NCI-H1436 treated with DMSO at 0.1 percent for 48 hours (cell line): Measurements from ENCODE around the gene RETREG3.
"Not testable (repeated sequence)": the region's sequence is repeated elsewhere in the genome, so short reads cannot be mapped to it uniquely, and the experiment has no call there.

Source experiments
- DNase-seq: peaks from one replicate; lab custom pipeline; 2025; lab: John Stamatoyannopoulos, UW

Gene RETREG3

DNA sequence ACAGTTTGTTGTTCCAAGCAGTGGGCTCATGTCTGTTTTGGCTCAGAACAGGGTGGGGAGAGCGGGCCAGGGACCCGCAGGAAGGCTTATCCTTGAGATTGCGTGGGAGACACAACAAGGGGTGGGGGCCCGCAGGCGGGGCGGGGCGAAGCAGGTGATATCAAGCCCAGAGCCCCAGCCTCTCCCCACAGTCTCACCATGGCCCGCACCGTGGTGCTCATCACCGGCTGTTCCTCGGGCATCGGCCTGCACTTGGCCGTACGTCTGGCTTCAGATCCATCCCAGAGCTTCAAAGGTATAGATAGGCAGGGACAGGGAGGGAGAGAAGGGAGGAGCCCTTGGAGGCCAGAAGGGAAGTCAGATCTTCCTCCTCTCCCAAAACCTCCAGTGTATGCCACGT is 56.4 kb downstream of the RETREG3 start, which contains the start of gene HSD17B1:
Gene HSD17B1, plus strand, starts transcription at position 188 of the 400 bp plus-strand sequence. Its CDS starts 11 bp downstream, at position 199.
- not testable (repeated sequence) for DNase-seq

- DNase-seq = no peak
Observed at GRCh38 chr17:42548993-42549755, 60.0 kb downstream of the RETREG3 start.

GRCh38 chr17:42548070-42548837 is 60.9 kb downstream of the RETREG3 start:
- no peak for DNase-seq

DNA sequence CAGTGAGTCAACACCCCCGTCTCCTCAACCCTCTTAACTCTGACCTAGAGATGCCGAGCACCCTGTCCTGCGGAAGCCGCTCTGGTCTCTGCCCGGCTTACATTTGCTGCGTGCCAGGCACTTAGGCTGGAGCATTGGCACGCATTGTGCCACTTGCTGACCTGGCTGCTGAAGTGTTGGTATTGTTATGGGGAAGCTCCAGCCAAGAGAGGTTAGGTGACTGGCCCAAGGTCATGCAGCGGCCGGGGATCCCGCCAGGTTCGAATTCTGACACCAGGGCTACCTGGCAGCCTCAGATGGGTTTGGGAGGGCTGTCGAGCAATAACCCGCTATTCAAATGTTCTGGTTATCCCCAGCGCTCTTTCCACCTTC is 61.5 kb downstream of the RETREG3 start:
- no peak for DNase-seq

DNA sequence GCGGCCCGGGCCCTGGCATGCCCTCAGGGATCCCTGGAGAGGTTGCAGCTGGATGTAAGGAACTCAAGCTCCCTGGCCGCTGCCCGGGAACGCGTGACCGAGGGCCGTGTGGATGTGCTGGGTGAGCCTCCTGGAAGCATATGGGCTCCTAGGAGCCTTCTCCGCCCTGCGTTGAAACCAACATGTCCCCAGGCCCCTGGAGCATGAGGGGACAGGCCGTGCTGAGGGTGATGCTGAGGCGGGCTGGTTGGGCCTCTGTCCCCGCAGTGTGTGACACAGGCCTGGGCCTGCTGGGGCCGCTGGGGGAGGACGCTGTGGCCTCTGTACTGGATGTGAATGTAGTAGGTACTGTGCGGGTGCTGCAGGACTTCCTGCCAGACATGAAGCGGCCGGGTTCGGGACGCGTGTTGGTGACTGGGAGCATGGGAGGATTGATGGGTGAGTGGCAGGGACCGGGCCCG is 62.1 kb downstream of the RETREG3 start:
- no peak for DNase-seq

DNA sequence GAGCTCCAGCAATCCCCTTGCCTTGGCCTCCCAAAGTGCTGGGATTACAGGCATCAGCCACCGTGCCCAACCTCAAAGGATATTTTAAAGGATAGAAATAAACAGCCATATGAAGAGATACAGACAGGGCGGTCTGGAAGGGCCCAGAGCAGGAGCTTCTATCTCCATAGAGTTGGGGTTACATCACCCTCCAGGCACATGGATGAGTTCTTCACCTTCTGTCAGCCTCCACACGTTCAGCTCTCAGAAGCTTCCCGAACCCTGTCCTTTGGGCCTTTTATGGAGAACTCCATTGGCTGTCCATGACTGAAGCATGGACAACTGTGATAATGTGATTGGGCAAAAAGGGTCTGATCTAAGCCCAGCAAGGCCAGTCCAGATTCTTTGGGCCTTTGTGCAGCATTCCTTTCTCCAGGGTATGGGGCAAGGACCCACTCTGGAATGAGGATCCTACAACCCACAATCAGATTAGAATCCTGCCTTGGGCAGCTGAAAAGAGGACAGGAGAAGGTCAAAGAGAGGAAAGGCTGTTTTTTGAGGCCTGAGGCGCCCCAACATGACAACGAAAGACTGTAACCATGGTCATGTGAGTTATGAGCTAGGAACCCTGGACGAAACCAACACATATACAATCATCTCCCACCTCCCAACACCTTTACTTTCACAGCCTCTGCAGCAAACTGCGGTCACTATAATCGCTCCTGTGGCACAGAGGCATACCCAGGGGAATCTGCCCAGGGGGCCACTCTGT is 63.2 kb downstream of the RETREG3 start:
- not testable (repeated sequence) for DNase-seq

DNA sequence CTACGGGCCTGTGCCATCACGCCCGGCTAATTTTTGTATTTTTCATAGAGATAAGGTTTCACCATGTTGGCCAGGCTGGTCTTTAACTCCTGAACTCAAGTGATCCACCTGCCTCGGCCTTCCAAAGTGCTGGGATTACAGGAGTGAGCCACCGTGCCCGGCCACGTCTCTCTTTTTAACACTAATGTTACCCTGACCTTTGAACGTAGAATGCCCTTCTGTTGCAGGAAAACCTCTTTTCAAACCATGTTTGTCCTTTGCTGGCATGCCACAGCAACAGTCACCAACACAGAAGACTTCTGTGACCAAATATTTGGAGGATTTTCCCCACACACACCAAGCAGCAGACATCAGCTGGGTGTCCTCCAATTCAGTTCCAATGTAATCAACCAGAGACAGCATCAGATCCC is 64.3 kb downstream of the RETREG3 start:
- no peak for DNase-seq

GRCh38 chr17:42543190-42544079 is 65.7 kb downstream of the RETREG3 start:
- no peak for DNase-seq

DNA sequence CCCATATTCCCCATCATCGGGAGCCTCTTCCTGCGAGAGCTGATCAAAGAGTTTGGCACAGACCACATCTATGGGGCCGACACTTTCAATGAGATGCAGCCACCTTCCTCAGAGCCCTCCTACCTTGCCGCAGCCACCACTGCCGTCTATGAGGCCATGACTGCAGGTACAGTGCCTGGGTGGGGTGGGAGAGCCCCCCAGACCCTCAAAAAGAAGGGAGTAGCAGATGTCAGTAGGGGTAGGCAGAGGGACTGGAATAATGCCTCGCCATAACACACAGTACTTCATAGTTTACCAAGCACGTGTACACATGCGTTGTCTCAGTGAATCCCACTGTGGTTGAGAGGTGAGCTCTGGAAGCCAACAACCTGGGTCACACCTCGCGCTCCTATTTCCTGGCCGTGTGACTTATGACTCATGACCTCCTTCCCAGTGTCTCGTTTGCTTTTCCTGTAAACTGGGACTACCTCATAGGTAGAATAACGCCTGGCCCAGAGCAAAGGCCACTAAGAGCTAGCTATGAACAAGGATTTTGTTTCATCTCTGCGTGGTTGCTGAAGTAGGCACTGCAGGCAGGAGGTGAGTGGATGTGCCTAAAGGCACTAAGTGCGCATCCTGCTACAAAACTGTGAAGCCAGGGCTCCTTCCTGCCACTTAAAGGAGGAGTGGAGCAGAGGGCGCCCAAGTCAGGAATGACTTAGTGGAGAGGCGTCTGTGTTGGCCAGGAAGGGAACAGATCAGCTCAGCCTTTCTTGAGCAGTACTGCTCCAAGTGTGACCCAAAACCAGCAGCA is 67.9 kb downstream of the RETREG3 start:
- no peak for DNase-seq

DNA sequence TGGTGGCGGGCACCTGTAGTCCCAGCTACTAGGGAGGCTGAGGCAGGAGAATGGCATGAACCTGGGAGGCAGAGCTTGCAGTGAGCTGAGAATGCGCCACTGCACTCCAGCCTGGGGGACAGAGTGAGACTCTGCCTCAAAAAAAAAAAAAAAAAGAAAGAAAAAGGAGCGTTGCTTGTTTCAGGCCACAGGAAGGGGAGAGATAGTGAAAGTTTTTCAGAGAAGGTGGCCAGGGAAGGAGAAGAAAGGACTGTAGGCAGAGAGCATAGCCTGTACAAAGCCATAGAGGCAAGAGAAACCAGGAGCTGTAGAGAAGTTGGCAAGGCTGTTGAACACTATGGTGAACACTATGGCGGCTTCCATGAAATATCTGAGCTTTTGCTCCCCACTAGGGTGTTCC is 68.6 kb downstream of the RETREG3 start:
- not testable (repeated sequence) for DNase-seq

GRCh38 chr17:42538482-42538881 is 70.7 kb downstream of the RETREG3 start:
- DNase-seq = no peak

- DNase-seq = no peak
Observed at GRCh38 chr17:42537826-42538451, 71.2 kb downstream of the RETREG3 start.

DNA sequence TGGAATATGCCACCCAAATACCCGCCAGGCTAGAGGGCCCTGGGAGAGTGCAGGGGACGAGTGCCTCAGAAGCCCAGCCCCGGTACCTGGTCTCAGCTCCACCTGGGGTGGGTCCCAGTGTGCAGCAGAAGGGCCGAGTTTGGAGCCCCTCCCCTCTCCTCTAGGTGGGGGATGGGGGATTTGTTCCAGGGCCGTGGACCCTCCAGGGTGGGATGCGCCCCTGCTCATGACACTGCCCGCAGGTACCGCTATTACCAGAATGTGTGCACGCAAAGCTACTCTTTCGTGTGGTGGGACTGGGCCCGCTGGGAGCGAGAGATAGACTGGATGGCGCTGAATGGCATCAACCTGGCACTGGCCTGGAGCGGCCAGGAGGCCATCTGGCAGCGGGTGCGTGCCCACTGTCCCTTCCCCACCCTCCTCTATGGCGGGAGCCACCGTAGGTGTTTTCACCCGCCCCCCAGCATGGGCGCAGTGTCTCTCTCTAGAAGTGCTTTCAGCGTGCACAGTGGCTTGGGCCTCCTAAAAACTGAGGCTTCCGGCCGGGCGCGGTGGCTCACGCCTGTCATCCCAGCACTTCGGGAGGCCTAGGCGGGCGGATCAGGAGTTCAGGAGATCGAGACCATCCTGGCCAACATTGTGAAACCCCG is 71.9 kb downstream of the RETREG3 start:
- no peak for DNase-seq

DNA sequence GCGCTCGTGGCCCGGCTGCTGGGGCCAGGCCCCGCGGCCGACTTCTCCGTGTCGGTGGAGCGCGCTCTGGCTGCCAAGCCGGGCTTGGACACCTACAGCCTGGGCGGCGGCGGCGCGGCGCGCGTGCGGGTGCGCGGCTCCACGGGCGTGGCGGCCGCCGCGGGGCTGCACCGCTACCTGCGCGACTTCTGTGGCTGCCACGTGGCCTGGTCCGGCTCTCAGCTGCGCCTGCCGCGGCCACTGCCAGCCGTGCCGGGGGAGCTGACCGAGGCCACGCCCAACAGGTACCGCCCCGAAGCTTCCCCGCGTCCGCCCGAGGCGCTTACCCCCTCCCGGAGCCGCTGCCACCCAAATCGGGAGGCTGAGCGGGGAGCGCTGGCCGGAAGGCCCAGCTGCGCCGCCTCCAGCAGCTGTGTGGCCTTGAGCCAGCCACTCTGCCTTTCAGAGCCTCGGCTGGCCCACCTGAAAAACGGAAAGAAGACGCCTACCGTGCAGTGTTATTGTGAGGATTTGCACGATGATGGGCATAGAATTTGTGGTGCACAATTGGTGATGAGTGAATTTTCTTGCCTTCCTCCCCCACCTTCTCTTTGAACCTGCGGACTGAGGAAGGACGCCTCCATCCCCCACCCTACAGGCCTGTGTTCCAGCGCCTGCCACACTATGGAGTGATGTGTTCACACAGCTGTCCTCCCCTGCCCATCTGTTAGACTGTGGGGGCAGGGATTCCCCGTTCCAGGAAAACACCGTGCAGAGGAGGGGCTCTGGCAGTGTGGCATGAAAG is 72.6 kb downstream of the RETREG3 start:
- DNase-seq = no peak

GRCh38 chr17:42536048-42536371 is 73.2 kb downstream of the RETREG3 start, which contains the start of gene NAGLU:
Gene NAGLU (plus strand): TSS chr17:42536241. CDS start chr17:42536273, 32 bp downstream.
- peak; percentile 72 for DNase-seq

GRCh38 chr17:42535155-42536047 is 73.8 kb downstream of the RETREG3 start:
- DNase-seq = no peak

DNA sequence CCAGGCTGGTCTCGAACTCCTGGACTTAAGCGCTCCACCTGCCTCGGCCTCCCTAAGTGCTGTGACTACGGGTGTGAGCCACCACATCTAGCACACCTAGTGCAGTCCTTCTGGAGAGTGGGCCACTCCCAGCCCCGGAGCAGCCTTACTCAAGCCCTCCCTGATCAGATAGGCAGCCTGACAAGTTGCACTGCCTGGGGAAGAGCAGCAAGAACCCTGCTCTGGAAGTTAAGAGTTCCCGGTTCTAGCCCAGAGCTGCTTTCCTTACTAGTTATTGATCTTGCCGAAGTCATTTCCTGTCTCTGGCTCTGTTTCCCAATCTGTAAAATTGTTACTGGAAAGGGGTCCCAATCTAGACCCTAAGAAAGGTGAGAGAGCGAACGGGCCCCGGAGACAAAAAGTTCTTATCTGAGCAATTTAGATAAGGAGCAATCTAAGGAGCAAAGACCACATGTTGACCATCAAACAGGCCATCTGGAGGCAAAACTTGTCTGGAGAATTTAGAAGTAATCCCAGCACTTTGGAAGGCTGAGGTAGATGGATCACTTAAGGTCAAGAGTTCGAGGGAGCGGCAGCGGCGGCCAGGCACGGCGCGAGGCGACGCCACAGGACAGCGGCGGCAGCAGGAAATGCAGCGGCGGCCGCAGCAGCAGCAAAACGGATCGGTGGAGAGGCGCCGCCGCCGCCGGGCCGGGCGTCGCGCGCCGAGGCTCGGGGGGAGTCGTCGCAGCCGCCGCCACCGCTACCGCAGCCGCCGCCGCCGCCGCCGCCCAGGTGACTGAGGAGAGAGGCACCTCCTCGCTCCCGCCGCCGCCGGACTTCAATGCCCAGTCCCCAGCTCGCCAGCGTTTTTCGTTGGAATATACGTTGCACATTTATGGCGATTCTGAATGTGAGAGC is 77.5 kb downstream of the RETREG3 start:
- no peak for DNase-seq
